COLO668 (cell line): ENCODE results near the gene RSKR.
"Not testable (repeated sequence)": the region's sequence is repeated elsewhere in the genome, so short reads cannot be mapped to it uniquely, and the experiment has no call there.

Source experiments
- DNase-seq: peaks from one replicate; lab custom pipeline; 2025; ENCODE audit not compliant: unreplicated experiment; lab: John Stamatoyannopoulos, UW

RSKR gene

DNA sequence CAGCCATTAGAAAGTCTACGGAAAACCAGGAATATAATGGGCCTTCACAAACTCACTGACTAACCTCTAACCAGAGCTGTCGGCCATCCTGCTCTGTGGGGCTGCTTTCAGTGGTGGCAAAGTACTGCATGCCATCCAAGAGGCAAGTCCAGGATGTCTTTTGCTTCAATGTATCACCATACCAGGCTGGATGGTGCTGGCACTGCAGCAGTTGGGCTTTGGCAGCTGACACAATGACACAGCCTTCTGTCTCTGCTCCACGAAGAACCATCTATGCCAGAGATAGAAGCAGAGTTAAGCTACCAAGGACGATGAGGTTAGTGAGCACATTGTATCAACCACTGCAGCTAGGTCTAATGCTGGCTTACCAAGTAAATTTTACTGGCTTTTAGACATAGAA is 9.7 kb upstream of the RSKR start:
- no peak for DNase-seq

DNA sequence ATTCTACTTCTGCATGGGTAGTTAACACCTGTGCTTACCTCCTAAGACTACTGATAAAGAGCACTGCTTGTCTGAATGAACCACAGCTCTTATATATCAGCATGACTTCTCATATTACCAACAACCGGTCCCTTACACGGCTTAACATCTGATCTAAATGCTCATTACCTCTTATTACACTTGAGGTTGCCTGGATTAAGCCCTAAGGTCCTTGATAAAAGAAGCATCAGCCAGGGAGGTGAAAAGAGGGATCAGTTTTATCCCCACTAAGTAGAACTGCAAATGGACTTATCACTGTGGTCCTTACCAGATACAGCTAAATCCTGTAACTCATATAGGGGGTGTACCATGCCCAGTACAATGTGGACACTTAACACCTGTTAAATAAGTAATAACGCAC is 8.2 kb upstream of the RSKR start:
- no peak for DNase-seq

GRCh38 chr17:28620010-28620409 is 6.0 kb upstream of the RSKR start:
- DNase-seq, result no peak

DNA sequence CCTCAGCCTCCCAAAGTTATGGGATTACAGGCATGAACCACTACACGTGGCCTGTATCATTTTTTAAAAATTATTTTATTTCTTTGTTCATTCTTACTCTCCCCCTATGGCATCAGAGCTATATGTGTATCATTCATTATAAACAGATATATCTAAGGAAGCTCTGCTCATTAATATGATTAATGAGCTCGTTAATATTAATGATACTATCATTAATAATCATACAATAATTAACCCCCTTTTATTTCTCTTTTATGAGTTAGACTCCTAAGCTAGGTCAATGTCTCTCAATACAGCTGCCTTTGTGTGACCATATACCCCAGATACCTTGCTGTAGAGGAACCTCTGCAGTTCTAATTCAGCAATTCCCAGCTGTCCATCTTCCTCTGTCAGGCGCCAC is 4.5 kb upstream of the RSKR start:
- DNase-seq, result no peak

DNA sequence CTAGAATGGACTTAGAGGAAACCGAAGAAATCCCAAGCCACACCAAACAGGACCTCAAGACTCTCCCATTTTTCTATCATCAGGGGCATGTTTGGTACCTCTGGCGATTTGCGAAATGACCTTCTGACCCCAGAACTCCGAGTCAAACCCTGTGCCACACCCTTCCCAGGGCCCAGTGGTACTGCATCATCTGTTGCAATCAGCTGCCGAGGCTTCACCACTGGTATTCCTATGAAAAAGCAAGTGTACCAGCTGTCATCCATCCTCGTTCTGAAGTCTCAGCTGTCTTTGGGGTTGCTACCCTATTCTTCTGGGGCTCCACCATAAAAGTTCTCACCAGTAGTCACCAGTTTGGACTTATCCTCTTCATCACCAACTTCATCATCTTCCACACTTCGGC is 2.3 kb upstream of the RSKR start:
- DNase-seq, result no peak

DNA sequence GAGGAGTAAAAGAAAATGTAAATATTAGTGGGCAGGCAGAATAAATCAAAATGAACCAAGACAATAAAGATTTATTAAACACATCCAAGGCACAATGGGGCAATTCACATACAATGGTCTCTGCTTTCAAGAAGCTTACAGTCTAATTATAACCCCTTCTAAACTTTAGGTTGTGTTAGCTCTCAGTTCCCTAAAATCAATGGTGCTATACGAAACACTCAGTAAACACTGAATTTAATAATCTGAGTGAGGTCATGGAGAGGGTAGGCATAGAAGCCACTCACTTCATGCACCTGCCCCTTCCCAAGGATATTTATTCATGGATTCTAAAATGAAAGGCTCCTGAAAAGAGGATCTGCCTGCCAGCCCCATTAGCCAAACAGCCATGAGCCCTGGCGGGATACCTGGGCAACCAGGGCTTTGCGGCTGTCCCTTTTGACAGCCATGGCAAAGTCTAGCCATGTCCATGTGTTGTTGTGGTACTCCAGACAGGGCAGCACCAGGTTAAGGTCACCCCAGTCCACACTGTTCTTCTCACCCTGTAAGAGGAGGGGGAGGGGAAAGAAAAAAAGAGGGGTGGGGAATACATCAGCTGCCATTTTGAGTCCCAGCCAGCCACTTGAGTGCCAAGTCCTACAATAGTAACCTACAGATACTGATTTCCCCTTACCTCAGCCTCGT is 1.4 kb upstream of the RSKR start:
- no peak for DNase-seq

- peak; percentile 13 for DNase-seq
Observed at GRCh38 chr17:28612936-28613872, 781 bp downstream of the RSKR start.

- peak; percentile 4 for DNase-seq
Observed at GRCh38 chr17:28612531-28612930, 1.5 kb downstream of the RSKR start.

DNA sequence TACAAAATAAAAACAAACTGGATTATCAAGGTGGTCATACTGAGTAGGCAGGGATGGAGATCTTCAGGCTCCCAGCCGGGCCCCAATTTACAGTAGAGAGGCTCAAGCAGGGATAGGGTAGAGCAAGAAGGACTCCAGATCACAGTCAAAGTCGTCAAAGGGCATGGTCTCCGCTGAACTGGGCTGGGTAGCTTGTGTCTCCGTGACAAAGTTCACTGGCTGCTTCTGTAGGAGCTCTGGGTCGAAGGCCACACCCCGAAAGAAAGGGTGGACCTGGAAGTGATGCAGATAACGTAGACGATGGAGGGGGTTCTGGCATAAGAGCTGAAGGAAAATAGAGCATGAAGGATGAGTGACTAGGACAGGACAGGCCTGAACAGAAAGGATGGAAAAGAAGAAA is 3.6 kb downstream of the RSKR start:
- no peak for DNase-seq

DNA sequence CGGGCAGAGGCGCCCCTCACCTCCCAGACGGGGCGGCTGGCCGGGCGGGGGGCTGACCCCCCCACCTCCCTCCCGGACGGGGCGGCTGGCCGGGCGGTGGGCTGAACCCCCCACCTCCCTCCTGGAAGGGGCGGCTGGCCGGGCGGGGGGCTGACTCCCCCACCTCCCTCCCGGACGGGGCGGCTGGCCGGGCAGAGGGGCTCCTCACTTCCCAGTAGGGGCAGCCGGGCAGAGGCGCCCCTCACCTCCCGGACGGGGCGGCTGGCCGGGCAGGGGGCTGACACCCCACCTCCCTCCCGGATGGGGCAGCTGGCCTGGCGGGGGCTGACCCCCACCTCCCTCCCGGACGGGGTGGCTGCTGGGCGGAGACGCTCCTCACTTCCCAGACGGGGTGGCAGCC is 10.0 kb downstream of the RSKR start:
- DNase-seq, result not testable (repeated sequence)

- DNase-seq, result peak; percentile 55
Observed at GRCh38 chr17:28599311-28600184, 14.4 kb downstream of the RSKR start.

DNA sequence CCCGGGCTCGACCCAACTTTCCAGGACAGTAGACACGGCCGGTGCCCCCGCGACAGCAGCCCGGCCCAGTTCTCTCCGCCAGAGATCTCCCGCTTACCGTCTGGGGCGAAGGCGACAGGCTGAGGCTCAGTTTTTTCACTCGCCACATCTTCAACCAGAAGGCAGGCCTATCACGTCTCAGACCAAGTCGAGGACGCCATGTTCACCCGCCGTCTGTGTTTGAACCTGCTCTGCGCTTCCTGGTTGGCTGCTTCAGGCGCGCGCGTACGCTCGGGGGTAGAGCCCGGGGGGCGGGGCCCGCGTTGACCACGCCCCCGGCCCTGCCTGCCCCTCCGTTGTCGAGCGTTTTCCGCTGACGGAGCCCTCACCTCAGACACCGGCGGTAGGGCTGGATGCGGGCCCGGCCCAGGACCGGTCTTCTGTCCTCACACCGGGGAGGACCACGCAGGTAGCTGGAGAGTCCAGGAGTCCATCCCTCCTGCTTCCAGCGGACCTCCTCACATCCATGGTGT is 15.1 kb downstream of the RSKR start, which contains the start of gene SPAG5:
TSS of gene SPAG5 (minus strand) at position 227 of the 512 bp plus-strand sequence. CDS start at position 148, 79 bp downstream.
- peak; percentile 91 for DNase-seq

DNA sequence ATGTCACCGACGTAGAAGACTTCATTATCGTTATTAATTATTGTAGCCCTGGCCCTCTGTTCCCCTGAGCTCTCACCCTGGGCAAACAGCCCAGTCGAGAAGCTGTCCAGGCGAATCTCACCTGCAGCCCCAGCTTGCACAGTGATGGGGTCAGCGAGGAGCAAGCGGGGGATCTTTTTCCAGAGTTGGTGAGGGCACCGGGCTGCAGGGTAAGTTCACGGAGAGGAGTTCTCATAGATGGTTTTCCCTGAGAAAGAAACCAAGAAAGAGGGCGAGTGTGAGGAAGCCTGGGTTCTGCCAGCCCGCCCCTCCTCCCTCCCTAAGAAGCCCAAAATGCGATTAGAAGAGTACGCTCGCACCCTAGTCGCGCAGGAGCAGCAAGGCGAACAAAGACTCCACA is 15.6 kb downstream of the RSKR start:
- DNase-seq, result no peak

DNA sequence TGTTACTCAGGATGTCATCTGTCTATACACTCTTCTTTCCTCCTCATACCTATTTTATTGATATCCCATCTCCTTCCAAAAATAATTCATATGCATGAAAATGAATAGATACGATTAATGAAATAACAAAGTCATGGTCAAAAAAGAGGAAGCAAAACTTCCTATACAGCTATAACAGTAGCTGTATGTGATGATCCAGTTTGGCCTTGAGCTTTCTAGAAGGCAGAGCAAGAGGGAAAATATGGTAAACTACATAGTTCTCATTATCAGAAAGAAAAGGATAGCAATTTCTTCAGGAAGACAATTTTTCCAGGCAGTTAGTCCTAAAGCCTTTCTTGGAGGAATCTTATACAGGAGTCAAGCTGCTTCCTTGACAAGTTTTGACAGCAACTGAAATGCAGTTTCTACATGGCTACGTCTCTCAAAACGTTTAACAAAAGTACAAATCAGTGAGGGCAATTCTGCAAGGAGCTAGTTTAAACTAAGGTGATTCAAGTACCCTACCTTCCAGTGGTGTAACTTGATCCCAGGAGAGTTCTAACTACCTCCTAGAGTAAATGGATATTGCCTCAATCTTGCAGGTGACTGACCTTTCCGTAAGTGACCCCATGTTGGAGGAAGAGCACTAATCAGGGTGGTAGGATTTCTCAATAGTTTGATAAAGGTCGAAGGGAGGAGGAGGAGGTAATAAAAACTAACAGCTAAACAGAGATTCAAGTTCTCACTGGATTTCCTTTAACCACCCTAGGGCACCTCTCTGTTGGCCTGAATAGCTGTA is 16.2 kb downstream of the RSKR start:
- DNase-seq, result no peak

DNA sequence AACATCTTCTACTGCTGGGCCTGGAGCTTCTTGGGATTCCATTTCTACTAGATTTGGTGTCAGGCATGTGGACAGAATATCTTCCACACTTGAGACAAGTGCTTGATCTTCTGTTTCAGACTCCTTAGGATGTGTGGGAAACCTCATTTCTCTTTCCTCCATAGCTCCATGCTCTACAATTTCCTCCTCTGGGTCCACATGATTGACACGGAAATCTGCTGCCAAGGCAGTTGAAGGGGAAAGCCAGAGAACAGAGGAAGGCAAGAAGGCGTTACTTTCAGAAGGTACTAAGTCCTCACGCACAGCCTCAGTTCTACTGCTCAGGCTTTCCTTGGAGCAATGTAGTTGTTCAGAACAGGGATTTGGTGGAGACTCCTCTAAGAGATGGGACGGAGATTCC is 21.7 kb downstream of the RSKR start:
- no peak for DNase-seq

DNA sequence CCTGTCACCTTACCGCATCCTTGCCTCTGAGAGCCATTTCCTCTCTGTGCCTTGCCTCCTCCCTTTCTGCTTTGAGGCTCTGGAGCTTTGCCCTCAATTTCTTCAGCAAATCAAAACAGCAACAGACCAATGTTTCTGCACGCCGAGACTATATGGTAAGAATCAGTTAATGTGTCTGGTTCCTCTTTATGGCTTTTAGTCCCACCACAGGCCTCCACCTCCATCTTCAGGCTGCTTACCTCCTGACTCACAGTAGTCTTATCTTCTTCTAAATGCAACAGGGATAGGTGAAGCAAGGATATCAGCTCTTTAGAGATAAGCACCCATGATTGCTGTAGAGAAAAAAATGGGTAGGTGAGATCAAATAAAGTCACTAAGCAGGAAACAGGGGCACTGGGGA is 28.1 kb downstream of the RSKR start:
- DNase-seq, result no peak

- no peak for DNase-seq
Observed at GRCh38 chr17:28584434-28584833, 29.6 kb downstream of the RSKR start.

- no peak for DNase-seq
Observed at GRCh38 chr17:28582513-28582912, 31.5 kb downstream of the RSKR start.

- no peak for DNase-seq
Observed at GRCh38 chr17:28580959-28581358, 33.0 kb downstream of the RSKR start.

- no peak for DNase-seq
Observed at GRCh38 chr17:28579526-28579925, 34.5 kb downstream of the RSKR start.
